ENCODE measurements around the gene AP3S2.

AP3S2 gene

DNA sequence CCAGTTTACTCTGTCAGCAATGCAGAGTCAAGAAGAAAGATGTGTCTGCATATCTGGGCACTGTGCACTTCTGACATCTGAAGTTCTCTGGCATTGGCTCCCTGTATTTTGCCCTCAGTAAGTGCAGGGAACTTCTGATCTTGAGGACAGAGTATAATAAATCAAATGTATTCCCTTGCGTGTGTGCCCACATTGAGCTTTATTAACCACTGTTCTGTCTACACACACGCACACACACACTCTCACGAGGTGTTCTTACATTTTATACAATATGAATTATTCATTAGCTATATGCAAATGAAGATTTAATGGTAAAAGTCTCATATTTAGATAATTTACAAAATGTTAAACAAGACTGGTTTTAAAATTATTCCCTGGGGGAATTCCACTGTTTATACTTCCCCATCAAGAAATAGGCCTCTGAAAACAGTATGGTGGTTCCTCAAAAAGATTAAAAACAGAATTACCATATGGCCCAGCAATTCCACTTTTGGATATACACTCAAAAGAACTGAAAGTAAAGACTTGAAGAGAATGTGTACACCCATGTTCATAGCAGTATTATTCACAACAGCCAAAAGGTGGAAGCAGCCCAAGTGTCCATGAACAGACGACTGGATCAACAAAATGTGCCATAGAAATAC, 54.5 kb downstream of the AP3S2 start:
- H2AFZ ChIP-seq (ENCODE audit: low read length): no peak overlapping the region
- no peaks in the 10 kb centered on the region for H3K4me1 ChIP-seq (ENCODE audit: insufficient read depth, low read length, poor library complexity, severe bottlenecking)
- H3K9me2 ChIP-seq (replicated peaks; ENCODE audit: low read depth, low read length): no peaks in the 10 kb centered on the region
- H3K27me3 ChIP-seq (ENCODE audit: insufficient read depth, low read length, poor library complexity, severe bottlenecking): no peaks in the 10 kb centered on the region
- no peaks in the 10 kb centered on the region for H3K79me2 ChIP-seq (ENCODE audit: insufficient read depth, low read length)
- no peaks in the 10 kb centered on the region for H3K9me3 ChIP-seq (ENCODE audit: insufficient read depth, low read depth, low read length)
- no peak overlapping the region for H3K9ac ChIP-seq (ENCODE audit: low read depth, low read length, poor library complexity, severe bottlenecking)
- no peaks in the 10 kb centered on the region for H4K20me1 ChIP-seq (ENCODE audit: insufficient read depth, low read length, poor library complexity, severe bottlenecking)
- H3F3A ChIP-seq (ENCODE audit: low read depth): no peaks in the 10 kb centered on the region
- peaks cover 28% of the 10 kb centered on the region; the same call in 1 of the 2 replicates for H3K36me3 ChIP-seq (ENCODE audit: insufficient read depth, low read length)
- TF ChIP-seq, protein P1, sequence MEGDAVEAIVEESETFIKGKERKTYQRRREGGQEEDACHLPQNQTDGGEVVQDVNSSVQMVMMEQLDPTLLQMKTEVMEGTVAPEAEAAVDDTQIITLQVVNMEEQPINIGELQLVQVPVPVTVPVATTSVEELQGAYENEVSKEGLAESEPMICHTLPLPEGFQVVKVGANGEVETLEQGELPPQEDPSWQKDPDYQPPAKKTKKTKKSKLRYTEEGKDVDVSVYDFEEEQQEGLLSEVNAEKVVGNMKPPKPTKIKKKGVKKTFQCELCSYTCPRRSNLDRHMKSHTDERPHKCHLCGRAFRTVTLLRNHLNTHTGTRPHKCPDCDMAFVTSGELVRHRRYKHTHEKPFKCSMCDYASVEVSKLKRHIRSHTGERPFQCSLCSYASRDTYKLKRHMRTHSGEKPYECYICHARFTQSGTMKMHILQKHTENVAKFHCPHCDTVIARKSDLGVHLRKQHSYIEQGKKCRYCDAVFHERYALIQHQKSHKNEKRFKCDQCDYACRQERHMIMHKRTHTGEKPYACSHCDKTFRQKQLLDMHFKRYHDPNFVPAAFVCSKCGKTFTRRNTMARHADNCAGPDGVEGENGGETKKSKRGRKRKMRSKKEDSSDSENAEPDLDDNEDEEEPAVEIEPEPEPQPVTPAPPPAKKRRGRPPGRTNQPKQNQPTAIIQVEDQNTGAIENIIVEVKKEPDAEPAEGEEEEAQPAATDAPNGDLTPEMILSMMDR (conservative IDR thresholded peaks at IDR 0.05; ENCODE audit: low read length): no peak
- TF ChIP-seq EZH2phosphoT487 (IDR thresholded peaks at IDR 0.05; ENCODE audit: borderline replicate concordance): no peak
- H3K4me3 ChIP-seq (ENCODE audit: low read length, poor library complexity, severe bottlenecking): no peak overlapping the region
- no peak overlapping the region for H3K4me2 ChIP-seq (ENCODE audit: low read depth, low read length, poor library complexity, severe bottlenecking)

DNA sequence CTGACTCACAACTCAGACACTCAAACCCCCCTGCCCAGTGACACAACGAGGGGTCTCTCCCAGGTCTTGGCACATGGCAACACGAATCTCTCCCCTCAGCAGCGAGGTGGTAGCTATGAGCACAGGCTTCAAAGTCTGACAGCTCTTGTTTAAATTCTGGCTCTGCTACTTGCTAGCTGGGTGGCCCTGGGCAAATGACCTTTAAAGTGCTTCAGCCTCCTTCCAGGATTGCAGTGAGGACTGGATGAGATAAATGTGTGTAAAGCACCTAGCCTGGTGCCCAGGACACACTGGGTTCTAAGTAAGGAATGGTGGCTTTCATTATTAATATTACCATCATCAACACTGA, 56.0 kb downstream of the AP3S2 start:
- H3K4me2 ChIP-seq (ENCODE audit: low read depth, low read length, poor library complexity, severe bottlenecking): no peak overlapping the region

DNA sequence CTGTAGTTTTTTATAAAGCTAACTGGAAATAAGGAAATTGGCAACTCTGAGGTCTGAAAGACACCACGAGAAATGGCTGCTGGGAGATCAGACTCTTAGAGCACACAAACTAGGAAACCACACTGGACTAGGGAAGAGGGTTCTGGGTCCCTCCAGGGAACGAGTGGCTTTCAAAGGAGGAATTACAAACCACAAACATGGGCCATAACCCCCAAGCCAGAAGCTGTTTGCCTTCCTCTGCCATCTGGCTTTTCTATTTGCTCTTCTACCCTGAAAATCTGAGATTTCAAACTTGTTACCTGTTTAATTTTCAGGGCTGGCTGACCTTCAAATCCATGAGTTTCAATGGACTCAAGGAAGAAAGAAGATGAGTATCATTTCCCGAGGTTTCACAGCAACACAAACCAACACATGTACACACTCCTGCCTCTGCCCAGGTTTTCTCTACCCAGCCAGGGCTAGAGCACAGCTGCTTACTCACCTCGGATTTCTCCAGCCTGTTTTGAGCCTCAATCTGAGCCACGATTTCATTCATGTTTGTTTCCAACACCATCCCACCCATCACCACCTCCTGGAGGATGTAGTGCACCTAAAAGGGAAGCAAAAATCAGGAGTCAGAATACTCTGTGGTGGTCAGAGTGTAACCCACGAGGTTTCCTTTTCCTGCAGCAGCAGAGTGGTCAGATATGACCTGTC, 56.5 kb downstream of the AP3S2 start:
- H3K9ac ChIP-seq (ENCODE audit: low read depth, low read length, poor library complexity, severe bottlenecking): no peak overlapping the region
- H3K27me3 ChIP-seq (ENCODE audit: insufficient read depth, low read length, poor library complexity, severe bottlenecking): no peaks in the 10 kb centered on the region
- no peak overlapping the region for H2AFZ ChIP-seq (ENCODE audit: low read length)
- no peak overlapping the region for H3K4me2 ChIP-seq (ENCODE audit: low read depth, low read length, poor library complexity, severe bottlenecking)
- H3K9me2 ChIP-seq (replicated peaks; ENCODE audit: low read depth, low read length): no peaks in the 10 kb centered on the region
- H3K79me2 ChIP-seq (ENCODE audit: insufficient read depth, low read length): no peaks in the 10 kb centered on the region
- H3K4me1 ChIP-seq (ENCODE audit: insufficient read depth, low read length, poor library complexity, severe bottlenecking): no peaks in the 10 kb centered on the region
- H4K20me1 ChIP-seq (ENCODE audit: insufficient read depth, low read length, poor library complexity, severe bottlenecking): no peaks in the 10 kb centered on the region
- H3K4me3 ChIP-seq (ENCODE audit: low read length, poor library complexity, severe bottlenecking): no peak overlapping the region
- H3K36me3 ChIP-seq (ENCODE audit: insufficient read depth, low read length): peaks cover 40% of the 10 kb centered on the region; the same call in 1 of the 2 replicates
- H3F3A ChIP-seq (ENCODE audit: low read depth): no peaks in the 10 kb centered on the region
- no peaks in the 10 kb centered on the region for H3K9me3 ChIP-seq (ENCODE audit: insufficient read depth, low read depth, low read length)
- no peak for TF ChIP-seq EZH2phosphoT487 (IDR thresholded peaks at IDR 0.05; ENCODE audit: borderline replicate concordance)
- TF ChIP-seq, protein P1 (conservative IDR thresholded peaks at IDR 0.05; ENCODE audit: low read length): no peak

More for the DNA sequence above, 56.0 kb downstream of the AP3S2 start:
- Histone ChIP-seq H3K9me3 (ENCODE audit: insufficient read depth, low read depth, low read length) (no peaks in the 10 kb centered on the region), H4K20me1 (ENCODE audit: insufficient read depth, low read length, poor library complexity, severe bottlenecking) (no peaks in the 10 kb centered on the region), H2AFZ (ENCODE audit: low read length) (no peak overlapping the region), H3K4me1 (ENCODE audit: insufficient read depth, low read length, poor library complexity, severe bottlenecking) (no peaks in the 10 kb centered on the region), H3K79me2 (ENCODE audit: insufficient read depth, low read length) (no peaks in the 10 kb centered on the region), H3K36me3 (ENCODE audit: insufficient read depth, low read length) (peaks cover 40% of the 10 kb centered on the region; the same call in 1 of the 2 replicates), H3F3A (ENCODE audit: low read depth) (no peaks in the 10 kb centered on the region), H3K4me3 (ENCODE audit: low read length, poor library complexity, severe bottlenecking) (no peak overlapping the region), H3K9me2 (replicated peaks; ENCODE audit: low read depth, low read length) (no peaks in the 10 kb centered on the region), H3K27me3 (ENCODE audit: insufficient read depth, low read length, poor library complexity, severe bottlenecking) (no peaks in the 10 kb centered on the region), H3K9ac (ENCODE audit: low read depth, low read length, poor library complexity, severe bottlenecking) (no peak overlapping the region)
- TF ChIP-seq, protein P1 (conservative IDR thresholded peaks at IDR 0.05; ENCODE audit: low read length): no peak
- no peak for TF ChIP-seq EZH2phosphoT487 (IDR thresholded peaks at IDR 0.05; ENCODE audit: borderline replicate concordance)

Measured in Loucy (cell line).